Esophagus (tissue), 2 donors: Measurements from ENCODE around the gene SPRED2. TPM values are rescaled to one million over a fixed set of nuclear protein-coding genes. Genes with fewer than 3 reads are reported as not detected.
"Not testable (repeated sequence)": the region's sequence is repeated elsewhere in the genome, so short reads cannot be mapped to it uniquely, and the experiment has no call there.

Experiments
- H3K27ac ChIP-seq, 2 donors: one replicate each; pipeline ENCODE4 v1.5.1; 2013; ENCODE audit warnings: low read depth in 2 of 2, mild to moderate bottlenecking in 2 of 2, inconsistent platforms in 1 of 2, low read length in 1 of 2, moderate library complexity in 1 of 2
- H3K27me3 ChIP-seq, 2 donors: one replicate each; pipeline ENCODE4 v1.6.1; 2013; ENCODE audit warnings: low read length in 2 of 2, control low read depth in 1 of 2, mild to moderate bottlenecking in 1 of 2; ENCODE audit not compliant: insufficient read depth in 2 of 2, control insufficient read depth in 1 of 2
- H3K36me3 ChIP-seq, 2 donors: one replicate each; pipeline ENCODE4 v1.6.1; 2013; ENCODE audit warnings: low read length in 1 of 2; ENCODE audit not compliant: control insufficient read depth in 2 of 2, insufficient read depth in 2 of 2
- H3K4me1 ChIP-seq, 2 donors: one replicate each; pipeline ENCODE4 v1.6.1; 2013; ENCODE audit warnings: low read length in 1 of 2; ENCODE audit not compliant: control insufficient read depth in 2 of 2, insufficient read depth in 2 of 2
- H3K4me3 ChIP-seq, 2 donors: one replicate each; pipeline ENCODE4 v1.5.1; 2013; ENCODE audit warnings: low read length in 2 of 2, mild to moderate bottlenecking in 2 of 2, low read depth in 1 of 2, moderate library complexity in 1 of 2
- H3K9me3 ChIP-seq, 2 donors: one replicate each; pipeline ENCODE4 v1.6.1; 2013; ENCODE audit warnings: mild to moderate bottlenecking in 2 of 2, low read depth in 1 of 2, low read length in 1 of 2, moderate library complexity in 1 of 2; ENCODE audit not compliant: control insufficient read depth in 2 of 2, insufficient read depth in 1 of 2
- WGBS, 2 donors: extraction: QIAGEN DNeasy Blood & Tissue Kit; methylation state at CpG; one replicate each; pipeline ENCODE4 v1.1.7; 2013; 5-methylcytosine and 5-hydroxymethylcytosine counted together
- polyA plus RNA-seq, 2 donors: library from polyadenylated mRNA; stranded (reverse); fragments of 200-250 nt; gene quantifications; one replicate each; pipeline ENCODE4 v1.2.3, GENCODE V29; 2013
- donor health status: healthy with polysubstance abuse.
- donor health status: Bipolar disorder and iron deficiency.

The SPRED2 gene
- polyA plus RNA-seq, 2 donors, result 6.4 to 7.6 TPM

DNA sequence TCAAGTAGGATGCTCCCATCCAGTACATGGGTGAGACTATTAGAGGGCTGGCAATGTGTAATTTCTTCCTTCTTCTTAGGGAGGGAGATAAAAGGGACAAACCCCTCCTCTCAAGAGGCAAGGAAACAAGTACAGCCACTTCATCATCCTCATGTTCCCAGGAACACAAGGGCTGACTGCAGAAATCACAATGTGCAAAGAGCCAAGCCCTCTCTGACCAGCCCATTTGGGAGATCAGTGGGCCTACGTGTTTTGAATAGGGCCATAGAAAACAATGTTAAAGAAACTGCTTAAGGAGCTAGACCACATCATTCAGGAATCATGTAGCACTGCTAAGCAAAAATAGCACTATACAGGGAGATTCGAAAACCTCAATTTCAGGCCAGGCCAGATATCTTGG lies 107.3 kb downstream of the SPRED2 start:
- WGBS, 2 donors, result 89 to 93% methylated on average over 2 of the region's 2 CpGs
- H3K4me1 ChIP-seq, result peaks cover 0 to 4% of the 10 kb centered on the region in 2 donors
- H3K27ac ChIP-seq, result no peak overlapping the region
- no peaks in the 10 kb centered on the region for H3K9me3 ChIP-seq
- no peak overlapping the region for H3K4me3 ChIP-seq
- no peaks in the 10 kb centered on the region for H3K27me3 ChIP-seq
- H3K36me3 ChIP-seq, result peaks cover 6 to 7% of the 10 kb centered on the region in 2 donors

DNA sequence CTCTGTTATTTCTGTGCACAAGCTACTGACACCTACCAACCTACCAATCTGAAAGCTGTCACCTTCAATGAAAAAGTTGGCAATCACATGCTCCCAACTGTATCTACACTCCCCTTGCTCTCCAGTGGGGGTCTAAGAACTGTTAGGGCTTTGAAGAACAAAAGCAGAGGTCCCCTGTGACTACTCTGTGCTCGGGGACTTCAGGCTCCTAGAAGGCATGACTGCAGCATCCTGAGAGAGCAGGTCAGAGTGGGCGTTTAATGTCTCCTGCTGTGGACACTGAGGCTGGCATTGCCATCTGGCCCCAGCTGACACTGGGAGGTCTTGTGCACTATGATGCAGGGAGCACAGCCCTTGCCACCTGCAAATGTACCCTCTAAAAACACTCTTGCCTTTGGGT lies 111.5 kb downstream of the SPRED2 start:
- 89 to 91% methylated on average over 2 of the region's 2 CpGs for WGBS, 2 donors
- no peak overlapping the region for H3K27ac ChIP-seq

DNA sequence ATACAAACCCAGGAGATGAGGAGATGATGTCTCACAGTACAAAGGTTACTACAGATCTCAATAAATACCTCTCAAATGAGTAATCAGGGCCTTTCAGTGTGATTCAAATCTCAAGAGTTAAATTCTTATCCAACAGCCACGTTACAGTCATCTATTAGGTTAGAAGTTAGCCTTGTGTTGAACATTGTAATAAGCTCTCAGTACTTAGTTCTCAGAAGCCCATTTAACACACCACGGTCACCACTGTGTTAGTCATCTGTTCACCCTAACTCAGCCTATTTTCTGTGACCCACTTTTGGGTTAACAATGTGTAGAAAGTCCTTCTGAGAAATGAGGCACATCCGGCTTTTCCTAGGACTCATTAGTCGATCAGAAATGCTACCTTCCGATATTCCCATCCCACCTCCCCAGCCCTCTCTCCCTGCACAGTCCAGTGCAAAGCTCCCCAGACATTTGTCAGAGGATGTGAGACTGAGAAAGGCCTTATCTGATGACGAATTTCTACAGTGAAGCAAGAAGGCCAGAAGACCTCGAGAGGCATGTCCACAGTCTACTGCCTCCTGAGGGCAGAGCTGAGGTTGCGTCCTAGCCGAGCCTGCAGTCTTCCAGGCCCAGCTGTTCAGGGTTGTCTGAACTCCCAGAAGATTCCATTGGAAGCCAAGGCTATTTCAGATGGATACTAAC lies 112.2 kb downstream of the SPRED2 start:
- no peaks in the 10 kb centered on the region for H3K9me3 ChIP-seq
- H3K27me3 ChIP-seq, result no peaks in the 10 kb centered on the region
- H3K4me3 ChIP-seq, result no peak overlapping the region
- peaks cover 3 to 5% of the 10 kb centered on the region in 2 donors for H3K36me3 ChIP-seq
- peaks cover 2 to 11% of the 10 kb centered on the region in 2 donors for H3K4me1 ChIP-seq
- WGBS, 2 donors, result 68 to 73% methylated on average over 9 of the region's 9 CpGs
- peak overlapping the region in 1 of 2 donors; percentile 18 for H3K27ac ChIP-seq

More for the DNA sequence above, 111.5 kb downstream of the SPRED2 start:
- Histone ChIP-seq H3K9me3 (no peaks in the 10 kb centered on the region), H3K4me3 (no peak overlapping the region), H3K27me3 (no peaks in the 10 kb centered on the region), H3K4me1 (peaks cover 2 to 11% of the 10 kb centered on the region in 2 donors), H3K36me3 (peaks cover 3 to 5% of the 10 kb centered on the region in 2 donors)

DNA sequence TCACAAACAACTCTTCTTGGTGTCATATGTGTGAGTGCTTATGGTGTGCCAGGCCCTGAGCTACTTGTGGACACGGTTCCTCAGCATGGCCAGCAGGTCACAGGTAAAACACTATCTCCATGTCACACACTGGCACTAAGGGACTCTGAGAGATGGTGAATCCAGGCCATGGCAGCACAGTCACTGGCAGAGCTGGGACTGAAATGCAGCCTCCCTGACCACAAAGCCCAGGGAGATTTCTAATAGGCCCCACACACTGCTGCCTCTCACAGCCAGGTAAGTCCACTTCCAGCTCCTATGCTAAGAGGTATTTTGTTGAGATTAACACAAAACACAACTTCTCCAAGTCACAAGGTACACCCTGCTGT lies 112.7 kb downstream of the SPRED2 start:
- Histone ChIP-seq H3K36me3 (peaks cover 3 to 5% of the 10 kb centered on the region in 2 donors), H3K27me3 (no peaks in the 10 kb centered on the region), H3K4me1 (peaks cover 2 to 11% of the 10 kb centered on the region in 2 donors), H3K9me3 (no peaks in the 10 kb centered on the region), H3K27ac (peak overlapping the region in 1 of 2 donors; percentile 28), H3K4me3 (no peak overlapping the region)
- WGBS, 2 donors, result 93 to 96% methylated on average over 1 of the region's 1 CpG

DNA sequence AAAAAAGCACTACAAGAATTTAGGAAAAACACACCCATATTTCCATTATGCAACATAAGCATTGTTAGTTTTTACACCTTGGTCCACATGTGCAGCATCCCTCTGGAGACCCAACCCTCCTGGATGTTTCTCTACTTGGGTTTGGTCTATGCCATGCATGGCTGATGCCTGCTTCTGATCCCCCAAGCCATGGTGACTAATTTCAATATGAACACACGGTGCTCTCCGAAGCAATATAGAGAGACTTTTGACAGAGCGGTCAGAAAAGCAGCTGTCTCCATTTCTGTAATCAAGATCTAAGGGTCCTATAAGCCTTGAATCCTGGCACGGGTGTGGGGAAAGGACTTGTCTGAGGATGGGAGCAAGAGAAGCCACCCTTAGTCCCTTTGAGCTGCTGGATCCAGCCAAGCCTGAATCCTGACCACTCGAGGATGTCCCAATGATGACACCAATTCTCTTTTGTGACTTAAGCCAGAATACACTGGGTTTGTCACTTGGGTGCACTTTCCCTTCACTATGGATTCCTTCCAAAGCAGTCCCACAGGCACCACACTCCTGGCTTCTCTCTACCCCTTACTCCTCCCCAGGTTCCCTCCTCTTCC lies 113.2 kb downstream of the SPRED2 start:
- no peak overlapping the region for H3K4me3 ChIP-seq
- H3K36me3 ChIP-seq, result peaks cover 0 to 5% of the 10 kb centered on the region in 2 donors
- H3K27ac ChIP-seq, result peak overlapping the region in 1 of 2 donors; percentile 28
- H3K4me1 ChIP-seq, result peaks cover 2 to 11% of the 10 kb centered on the region in 2 donors
- H3K9me3 ChIP-seq, result no peaks in the 10 kb centered on the region
- no peaks in the 10 kb centered on the region for H3K27me3 ChIP-seq
- WGBS, 2 donors, result 73 to 87% methylated on average over 5 of the region's 5 CpGs

DNA sequence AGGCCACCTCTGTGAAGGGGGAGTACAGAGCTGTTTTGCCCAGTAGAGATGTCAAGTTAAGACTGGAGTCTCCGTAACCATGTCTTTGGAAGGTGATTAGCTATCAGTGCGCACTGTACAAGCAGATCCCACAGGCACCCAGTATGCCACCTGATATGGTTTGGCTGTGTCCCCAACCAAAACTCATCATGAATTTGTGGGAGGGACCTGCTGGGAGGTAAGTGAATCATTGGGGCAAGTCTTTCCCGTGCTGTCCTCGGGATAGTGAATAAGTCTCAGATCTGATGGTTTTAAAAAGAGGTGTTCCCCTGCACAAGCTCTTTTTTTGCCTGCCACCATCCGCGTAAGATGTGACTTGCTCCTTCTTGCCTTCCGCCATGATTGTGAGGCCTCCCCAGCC lies 114.6 kb downstream of the SPRED2 start:
- Histone ChIP-seq H3K36me3 (peaks cover 6 to 14% of the 10 kb centered on the region in 2 donors), H3K9me3 (no peaks in the 10 kb centered on the region), H3K27ac (no peak overlapping the region), H3K27me3 (no peaks in the 10 kb centered on the region), H3K4me3 (no peak overlapping the region), H3K4me1 (peaks cover 2 to 11% of the 10 kb centered on the region in 2 donors)
- 90 to 94% methylated on average over 7 of the region's 7 CpGs for WGBS, 2 donors

DNA sequence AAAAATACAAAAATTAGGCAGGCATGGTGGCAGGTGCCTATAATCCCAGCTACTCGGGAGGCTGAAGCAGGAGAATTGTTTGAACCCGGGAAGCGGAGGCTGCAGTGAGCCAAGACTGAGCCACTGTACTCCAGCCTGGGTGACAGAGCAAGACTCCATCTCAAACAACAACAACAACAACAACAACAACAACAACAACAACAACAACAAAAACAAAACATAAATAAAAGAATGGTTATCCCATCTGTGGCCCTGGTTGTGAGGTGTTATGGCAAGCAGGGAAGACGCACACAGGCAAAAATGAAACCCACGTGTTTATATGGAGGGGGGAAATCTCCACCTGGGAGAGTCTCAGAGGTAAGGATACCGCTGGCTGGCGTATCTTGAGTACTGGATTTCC lies 115.0 kb downstream of the SPRED2 start:
- H3K4me1 ChIP-seq, result peaks cover 2 to 11% of the 10 kb centered on the region in 2 donors
- peaks cover 6 to 14% of the 10 kb centered on the region in 2 donors for H3K36me3 ChIP-seq
- H3K9me3 ChIP-seq, H3K27ac ChIP-seq, H3K4me3 ChIP-seq, H3K27me3 ChIP-seq: not testable (repeated sequence)
- 93 to 98% methylated on average over 7 of the region's 7 CpGs for WGBS, 2 donors

DNA sequence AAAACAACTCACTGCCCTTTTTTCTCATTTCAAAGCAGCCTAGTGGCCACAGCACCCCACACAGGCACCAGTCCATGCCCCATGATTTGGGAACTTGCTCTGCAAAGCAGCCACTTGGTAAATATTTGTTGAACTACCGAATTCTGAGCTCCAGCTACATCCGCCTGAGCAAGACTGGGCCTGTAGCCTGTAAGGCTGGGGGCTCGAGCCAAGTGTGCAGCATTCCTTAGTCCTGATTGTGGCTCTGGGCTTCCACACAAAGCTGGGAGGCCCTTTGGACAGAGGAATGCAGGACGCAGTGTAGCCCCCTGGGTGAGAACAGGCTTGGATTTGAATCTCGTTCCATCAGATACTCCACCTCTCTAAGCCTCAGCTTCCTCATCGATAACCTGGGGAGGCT lies 116.3 kb downstream of the SPRED2 start:
- no peak overlapping the region for H3K4me3 ChIP-seq
- WGBS, 2 donors, result 33 to 41% methylated on average over 6 of the region's 6 CpGs
- H3K27ac ChIP-seq, result peak overlapping the region in 1 of 2 donors; percentile 48

DNA sequence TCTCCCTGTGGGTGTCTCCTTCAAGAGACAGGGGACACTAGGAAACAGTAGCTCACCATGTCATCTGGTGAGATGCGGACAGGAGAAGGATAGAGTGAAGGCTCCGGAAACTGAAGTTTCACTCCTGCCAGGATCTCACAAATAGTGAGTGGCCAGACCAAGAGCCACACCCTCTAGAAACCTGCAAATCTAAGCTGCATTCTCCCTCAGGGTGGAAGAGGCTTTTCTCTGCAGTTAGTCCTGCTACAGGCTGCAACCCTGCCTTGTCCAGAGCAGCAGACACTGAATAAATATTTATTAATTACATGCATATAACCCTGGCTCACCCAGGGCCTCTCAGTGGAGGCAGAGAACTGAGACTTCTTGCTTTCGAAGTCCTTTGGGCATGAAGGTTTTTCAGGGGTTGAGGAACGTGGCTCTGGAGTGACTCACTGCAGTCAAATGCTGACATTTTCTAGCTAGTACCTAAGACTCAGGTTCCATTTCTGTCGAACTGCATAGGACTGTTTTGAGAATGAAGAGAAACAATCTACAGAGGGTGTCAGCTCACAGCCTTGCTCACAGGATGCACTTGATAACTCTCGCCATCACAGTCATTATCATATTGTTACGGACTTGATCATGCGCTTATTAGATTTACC lies 117.5 kb downstream of the SPRED2 start:
- Histone ChIP-seq H3K27me3 (no peaks in the 10 kb centered on the region), H3K36me3 (peaks cover 6 to 14% of the 10 kb centered on the region in 2 donors), H3K27ac (peak overlapping the region in 1 of 2 donors; percentile 33), H3K4me1 (peaks cover 3 to 8% of the 10 kb centered on the region in 2 donors), H3K9me3 (no peaks in the 10 kb centered on the region), H3K4me3 (no peak overlapping the region)
- WGBS, 2 donors, result 77 to 85% methylated on average over 8 of the region's 8 CpGs

More for the DNA sequence above, 116.3 kb downstream of the SPRED2 start:
- Histone ChIP-seq H3K27me3 (no peaks in the 10 kb centered on the region), H3K36me3 (peaks cover 6 to 14% of the 10 kb centered on the region in 2 donors), H3K4me1 (peaks cover 2 to 11% of the 10 kb centered on the region in 2 donors), H3K9me3 (no peaks in the 10 kb centered on the region)
